ENCODE results near the gene MYO10. TPM values are rescaled to one million over a fixed set of nuclear protein-coding genes. Genes with fewer than 3 reads are reported as not detected.

Gene MYO10
- total RNA-seq, 1 donor from 2014 or later, result 80.2 TPM

DNA sequence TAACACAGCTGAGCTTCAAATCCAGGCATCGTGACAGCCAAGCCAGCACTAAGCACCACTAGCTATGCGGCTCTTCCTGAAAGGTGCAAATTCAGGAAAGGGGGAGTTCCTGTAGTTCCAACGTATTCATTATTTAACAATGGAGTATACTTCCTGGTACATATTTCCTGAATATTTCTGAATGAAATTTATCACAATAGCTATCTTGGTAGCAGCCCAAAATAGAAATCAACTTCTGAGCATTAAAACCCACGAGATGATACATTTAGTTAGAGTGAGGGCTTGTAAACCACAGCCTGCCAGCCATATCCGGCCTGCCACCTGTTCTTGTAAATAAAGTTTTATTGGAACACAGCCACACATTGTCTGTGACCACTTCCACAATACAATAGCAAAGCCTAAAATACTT lies 209.5 kb downstream of the MYO10 start:
- no peak overlapping the region for H3K4me3 Mint-ChIP-seq (ENCODE audit: unreplicated experiment)

DNA sequence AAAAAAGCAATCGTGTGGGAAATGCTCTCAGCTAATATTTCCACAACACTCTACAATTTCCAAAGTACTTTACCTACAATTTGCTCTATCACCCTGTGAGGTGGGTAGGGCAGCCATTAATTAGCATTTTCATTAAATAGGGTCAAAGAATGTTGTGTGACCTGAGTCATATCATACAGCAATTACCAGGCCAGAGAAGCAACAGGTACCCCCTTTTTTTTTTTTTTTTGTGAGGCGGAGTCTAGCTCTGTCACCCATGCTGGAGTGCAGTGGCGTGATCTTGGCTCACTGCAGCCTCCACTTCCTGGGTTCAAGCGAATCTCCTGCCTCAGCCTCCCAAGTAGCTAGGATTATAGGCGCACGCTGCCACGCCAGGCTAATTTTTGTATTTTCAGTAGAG lies 210.5 kb downstream of the MYO10 start:
- no peaks in the 10 kb centered on the region for H3K4me1 ChIP-seq (ENCODE audit: insufficient read depth, low read length)
- DNase-seq (ENCODE audit: low read depth) (no peak), FAIRE-seq (no peak)
- H3K4me3 ChIP-seq (ENCODE audit: insufficient read depth, low read depth, low read length), result no peak overlapping the region
- Mint-ChIP-seq H3K4me3 (ENCODE audit: unreplicated experiment) (no peak overlapping the region), H3K27ac (ENCODE audit: unreplicated experiment) (no peak overlapping the region), H3K36me3 (ENCODE audit: low read depth, unreplicated experiment) (peaks cover 5% of the 10 kb centered on the region), H3K4me1 (ENCODE audit: low read depth, unreplicated experiment) (peaks cover 22% of the 10 kb centered on the region), H3K27me3 (ENCODE audit: low read depth, unreplicated experiment) (no peaks in the 10 kb centered on the region), H3K9me3 (ENCODE audit: unreplicated experiment) (no peaks in the 10 kb centered on the region)
- no peak overlapping the region for H3K9ac ChIP-seq (ENCODE audit: low read length)
- no peak overlapping the region for H3K27ac ChIP-seq (ENCODE audit: low read depth, low read length)
- no peak overlapping the region for H3K4me2 ChIP-seq (ENCODE audit: low read length)
- TF ChIP-seq, protein P1, sequence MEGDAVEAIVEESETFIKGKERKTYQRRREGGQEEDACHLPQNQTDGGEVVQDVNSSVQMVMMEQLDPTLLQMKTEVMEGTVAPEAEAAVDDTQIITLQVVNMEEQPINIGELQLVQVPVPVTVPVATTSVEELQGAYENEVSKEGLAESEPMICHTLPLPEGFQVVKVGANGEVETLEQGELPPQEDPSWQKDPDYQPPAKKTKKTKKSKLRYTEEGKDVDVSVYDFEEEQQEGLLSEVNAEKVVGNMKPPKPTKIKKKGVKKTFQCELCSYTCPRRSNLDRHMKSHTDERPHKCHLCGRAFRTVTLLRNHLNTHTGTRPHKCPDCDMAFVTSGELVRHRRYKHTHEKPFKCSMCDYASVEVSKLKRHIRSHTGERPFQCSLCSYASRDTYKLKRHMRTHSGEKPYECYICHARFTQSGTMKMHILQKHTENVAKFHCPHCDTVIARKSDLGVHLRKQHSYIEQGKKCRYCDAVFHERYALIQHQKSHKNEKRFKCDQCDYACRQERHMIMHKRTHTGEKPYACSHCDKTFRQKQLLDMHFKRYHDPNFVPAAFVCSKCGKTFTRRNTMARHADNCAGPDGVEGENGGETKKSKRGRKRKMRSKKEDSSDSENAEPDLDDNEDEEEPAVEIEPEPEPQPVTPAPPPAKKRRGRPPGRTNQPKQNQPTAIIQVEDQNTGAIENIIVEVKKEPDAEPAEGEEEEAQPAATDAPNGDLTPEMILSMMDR (IDR thresholded peaks at IDR 0.05; ENCODE audit: insufficient read depth, low read depth, low read length), result no peak
- no peak for TF ChIP-seq EZH2 (IDR thresholded peaks at IDR 0.05; ENCODE audit: insufficient read depth, low read length)
- no peaks in the 10 kb centered on the region for H3K9me3 ChIP-seq (ENCODE audit: insufficient read depth, low read depth, low read length)
- peaks cover 33% of the 10 kb centered on the region for H3K79me2 ChIP-seq (ENCODE audit: insufficient read depth, low read length)
- no peak overlapping the region for H2AFZ ChIP-seq (ENCODE audit: low read depth, low read length)
- peaks cover 42% of the 10 kb centered on the region for H4K20me1 ChIP-seq (ENCODE audit: insufficient read depth, low read length)
- H3K27me3 ChIP-seq (ENCODE audit: insufficient read depth, low read length), result no peaks in the 10 kb centered on the region
- peaks cover 7% of the 10 kb centered on the region for H3K36me3 ChIP-seq (ENCODE audit: insufficient read depth, low read length)

More for the DNA sequence above, 209.5 kb downstream of the MYO10 start:
- Histone ChIP-seq H3K79me2 (ENCODE audit: insufficient read depth, low read length) (peaks cover 33% of the 10 kb centered on the region), H3K27ac (ENCODE audit: low read depth, low read length) (no peak overlapping the region), H3K9me3 (ENCODE audit: insufficient read depth, low read depth, low read length) (no peaks in the 10 kb centered on the region), H3K4me2 (ENCODE audit: low read length) (no peak overlapping the region), H3K4me3 (ENCODE audit: insufficient read depth, low read depth, low read length) (no peak overlapping the region), H3K36me3 (ENCODE audit: insufficient read depth, low read length) (peaks cover 5% of the 10 kb centered on the region), H4K20me1 (ENCODE audit: insufficient read depth, low read length) (peaks cover 38% of the 10 kb centered on the region), H3K27me3 (ENCODE audit: insufficient read depth, low read length) (no peaks in the 10 kb centered on the region), H3K9ac (ENCODE audit: low read length) (no peak overlapping the region), H3K4me1 (ENCODE audit: insufficient read depth, low read length) (no peaks in the 10 kb centered on the region), H2AFZ (ENCODE audit: low read depth, low read length) (no peak overlapping the region)
- Mint-ChIP-seq H3K27ac (ENCODE audit: unreplicated experiment) (no peak overlapping the region), H3K9me3 (ENCODE audit: unreplicated experiment) (no peaks in the 10 kb centered on the region), H3K4me1 (ENCODE audit: low read depth, unreplicated experiment) (peaks cover 13% of the 10 kb centered on the region), H3K27me3 (ENCODE audit: low read depth, unreplicated experiment) (no peaks in the 10 kb centered on the region), H3K36me3 (ENCODE audit: low read depth, unreplicated experiment) (peaks cover 7% of the 10 kb centered on the region)
- FAIRE-seq (no peak), DNase-seq (ENCODE audit: low read depth) (peak; percentile 39)
- no peak for TF ChIP-seq EZH2 (IDR thresholded peaks at IDR 0.05; ENCODE audit: insufficient read depth, low read length)
- TF ChIP-seq, protein P1 (IDR thresholded peaks at IDR 0.05; ENCODE audit: insufficient read depth, low read depth, low read length), result no peak

DNA sequence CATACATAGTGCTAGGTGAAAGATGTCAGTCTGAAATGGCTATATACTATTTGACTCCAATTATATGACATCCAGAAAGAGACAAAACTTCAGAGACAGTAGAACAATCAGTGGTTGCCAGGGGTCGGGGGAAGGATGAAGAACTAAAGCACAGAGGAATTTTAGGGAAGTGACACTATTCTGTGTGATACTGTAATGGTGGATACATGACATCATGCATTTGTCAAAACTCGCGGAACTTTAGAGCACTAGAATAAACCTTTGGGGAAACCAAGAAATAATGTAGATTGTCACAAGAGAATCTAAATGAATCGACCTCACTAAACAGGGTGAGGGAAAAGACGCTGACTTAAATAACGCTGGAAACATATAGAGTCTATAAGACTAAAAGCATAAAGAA lies 212.3 kb downstream of the MYO10 start:
- no peak for TF ChIP-seq EZH2 (IDR thresholded peaks at IDR 0.05; ENCODE audit: insufficient read depth, low read length)
- TF ChIP-seq, protein P1 (IDR thresholded peaks at IDR 0.05; ENCODE audit: insufficient read depth, low read depth, low read length), result no peak
- Histone ChIP-seq H3K4me3 (ENCODE audit: insufficient read depth, low read depth, low read length) (no peak overlapping the region), H3K36me3 (ENCODE audit: insufficient read depth, low read length) (peaks cover 2% of the 10 kb centered on the region), H3K4me1 (ENCODE audit: insufficient read depth, low read length) (no peaks in the 10 kb centered on the region), H3K9me3 (ENCODE audit: insufficient read depth, low read depth, low read length) (no peaks in the 10 kb centered on the region), H3K79me2 (ENCODE audit: insufficient read depth, low read length) (peaks cover 34% of the 10 kb centered on the region), H4K20me1 (ENCODE audit: insufficient read depth, low read length) (peaks cover 36% of the 10 kb centered on the region), H3K27ac (ENCODE audit: low read depth, low read length) (no peak overlapping the region), H3K4me2 (ENCODE audit: low read length) (no peak overlapping the region), H3K9ac (ENCODE audit: low read length) (no peak overlapping the region), H2AFZ (ENCODE audit: low read depth, low read length) (no peak overlapping the region), H3K27me3 (ENCODE audit: insufficient read depth, low read length) (no peaks in the 10 kb centered on the region)
- H3K4me1 Mint-ChIP-seq (ENCODE audit: low read depth, unreplicated experiment), result peaks cover 22% of the 10 kb centered on the region
- no peaks in the 10 kb centered on the region for H3K9me3 Mint-ChIP-seq (ENCODE audit: unreplicated experiment)
- no peak for DNase-seq (ENCODE audit: low read depth)
- no peak overlapping the region for H3K4me3 Mint-ChIP-seq (ENCODE audit: unreplicated experiment)
- no peak for FAIRE-seq
- H3K36me3 Mint-ChIP-seq (ENCODE audit: low read depth, unreplicated experiment), result peaks cover 6% of the 10 kb centered on the region
- no peak overlapping the region for H3K27ac Mint-ChIP-seq (ENCODE audit: unreplicated experiment)
- no peaks in the 10 kb centered on the region for H3K27me3 Mint-ChIP-seq (ENCODE audit: low read depth, unreplicated experiment)
